GM12801 (cell line): ENCODE results near the gene TNFRSF4.

Experiments
- TF ChIP-seq, protein P1 (sequence below): IDR thresholded peaks from one replicate; pipeline ENCODE4 v1.5.1; 2011; ENCODE audit warnings: control low read depth; ENCODE audit not compliant: insufficient read length; ENCODE audit errors: extremely low read depth

Gene TNFRSF4

DNA sequence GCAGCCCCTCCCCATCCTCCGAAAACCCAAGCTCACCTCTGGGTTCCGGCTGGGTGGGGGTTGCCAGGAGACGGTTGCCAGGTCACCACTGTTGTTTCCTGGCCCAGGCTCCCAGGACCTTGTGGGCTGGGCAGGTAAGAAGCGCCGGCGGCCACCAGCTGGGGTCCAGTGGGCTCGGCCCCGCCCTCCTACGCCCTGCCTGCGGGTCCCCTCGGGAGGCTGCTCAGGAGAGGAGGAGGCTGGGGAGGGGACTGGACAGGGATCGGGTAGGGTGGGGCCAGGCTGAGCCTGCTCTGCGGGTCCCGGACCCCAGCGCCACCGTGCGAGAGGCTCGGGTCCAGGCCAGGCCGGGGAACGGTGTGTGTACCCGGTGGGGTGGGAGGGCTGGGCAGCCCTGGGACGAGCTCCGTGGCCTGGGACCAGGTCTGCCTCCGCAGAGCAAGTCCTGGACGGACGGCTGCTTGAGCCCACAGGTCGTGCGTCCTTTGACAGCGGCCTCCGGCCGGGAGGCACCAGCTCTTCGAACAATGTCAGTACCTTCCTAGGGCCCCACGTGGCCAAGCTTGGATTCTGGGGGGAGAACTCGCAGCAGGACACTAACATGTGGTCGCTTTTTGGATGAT is 40.0 kb downstream of the TNFRSF4 start, which contains the start of gene TTLL10:
Gene TTLL10, plus strand, starts transcription at position 88 of the 623 bp plus-strand sequence. CDS start 5,336 bp downstream, outside the sequence.
- TF ChIP-seq, protein P1, sequence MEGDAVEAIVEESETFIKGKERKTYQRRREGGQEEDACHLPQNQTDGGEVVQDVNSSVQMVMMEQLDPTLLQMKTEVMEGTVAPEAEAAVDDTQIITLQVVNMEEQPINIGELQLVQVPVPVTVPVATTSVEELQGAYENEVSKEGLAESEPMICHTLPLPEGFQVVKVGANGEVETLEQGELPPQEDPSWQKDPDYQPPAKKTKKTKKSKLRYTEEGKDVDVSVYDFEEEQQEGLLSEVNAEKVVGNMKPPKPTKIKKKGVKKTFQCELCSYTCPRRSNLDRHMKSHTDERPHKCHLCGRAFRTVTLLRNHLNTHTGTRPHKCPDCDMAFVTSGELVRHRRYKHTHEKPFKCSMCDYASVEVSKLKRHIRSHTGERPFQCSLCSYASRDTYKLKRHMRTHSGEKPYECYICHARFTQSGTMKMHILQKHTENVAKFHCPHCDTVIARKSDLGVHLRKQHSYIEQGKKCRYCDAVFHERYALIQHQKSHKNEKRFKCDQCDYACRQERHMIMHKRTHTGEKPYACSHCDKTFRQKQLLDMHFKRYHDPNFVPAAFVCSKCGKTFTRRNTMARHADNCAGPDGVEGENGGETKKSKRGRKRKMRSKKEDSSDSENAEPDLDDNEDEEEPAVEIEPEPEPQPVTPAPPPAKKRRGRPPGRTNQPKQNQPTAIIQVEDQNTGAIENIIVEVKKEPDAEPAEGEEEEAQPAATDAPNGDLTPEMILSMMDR: no peak

DNA sequence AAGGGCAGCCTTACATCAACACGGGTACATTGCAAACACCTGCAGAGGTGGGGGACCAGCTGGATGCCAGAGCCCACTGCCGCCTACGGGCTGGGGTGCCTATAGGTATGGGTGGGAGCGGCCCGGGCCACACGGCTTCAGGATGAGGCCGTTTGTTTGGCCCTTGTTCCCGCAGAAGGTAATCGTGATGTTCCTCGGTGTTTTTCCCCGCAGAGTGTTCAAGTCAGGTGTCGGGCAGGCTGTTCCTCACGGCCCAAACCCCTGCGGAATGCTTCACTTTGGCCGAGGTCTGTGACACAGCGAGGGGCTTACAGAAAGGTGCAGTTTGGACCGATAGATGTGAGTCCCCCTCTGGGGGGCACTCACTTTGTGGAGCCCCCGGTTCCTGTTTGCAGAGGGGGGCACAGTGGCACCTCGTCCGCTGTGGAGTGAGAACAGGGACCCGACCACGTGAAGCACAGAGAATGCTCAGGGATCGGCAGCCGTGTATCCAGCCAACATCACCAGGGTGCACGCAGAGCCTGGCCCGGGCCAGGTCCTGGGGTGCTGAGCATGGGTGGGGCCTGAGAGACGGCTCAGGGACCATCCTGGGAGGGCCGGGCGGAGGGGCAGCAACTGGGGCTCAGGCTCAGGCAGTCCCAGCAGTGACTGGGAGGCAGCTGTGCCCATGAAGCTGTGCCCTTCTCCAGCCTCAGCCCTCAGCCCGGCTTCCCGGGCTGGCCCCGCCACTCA is 40.7 kb downstream of the TNFRSF4 start:
- TF ChIP-seq, protein P1: no peak

DNA sequence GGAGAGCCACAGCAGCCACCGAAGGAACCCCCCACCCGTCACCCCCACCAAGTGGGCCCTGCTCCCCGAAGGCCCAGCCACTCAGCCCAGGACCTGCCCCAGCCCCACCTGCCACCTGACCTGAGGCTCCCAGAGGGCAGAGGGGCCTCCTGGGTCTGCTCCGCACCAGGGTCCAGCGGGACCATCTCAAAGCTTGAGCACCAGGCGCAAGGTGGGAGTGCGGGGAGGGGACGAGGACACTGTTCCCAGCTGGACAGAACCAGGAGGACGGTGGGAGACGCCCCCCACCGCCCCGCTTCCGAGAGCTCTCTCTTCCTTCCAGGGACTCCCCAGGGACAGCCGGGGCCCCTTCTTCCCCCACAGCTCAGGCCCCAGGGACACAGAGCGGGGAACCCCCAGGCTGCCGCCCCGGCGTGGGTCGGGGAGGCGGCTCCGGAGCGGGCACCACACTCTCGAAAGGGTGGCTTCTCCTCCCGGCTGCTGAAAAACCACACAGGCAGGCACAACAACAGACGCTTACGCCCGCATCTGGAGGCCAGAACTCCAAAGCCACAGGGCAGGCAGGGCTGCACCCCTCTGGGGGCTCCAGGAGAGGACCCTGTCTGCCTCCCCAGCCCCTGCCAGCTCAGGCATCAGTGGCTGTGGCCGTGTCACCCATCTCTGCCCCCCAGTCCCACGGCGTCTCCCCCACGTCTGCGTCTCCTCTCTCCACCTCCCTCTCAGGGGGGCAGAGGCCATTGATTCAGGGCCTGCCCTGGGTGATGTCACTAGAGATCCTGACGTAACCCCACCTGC is 42.2 kb downstream of the TNFRSF4 start:
- TF ChIP-seq, protein P1: no peak

DNA sequence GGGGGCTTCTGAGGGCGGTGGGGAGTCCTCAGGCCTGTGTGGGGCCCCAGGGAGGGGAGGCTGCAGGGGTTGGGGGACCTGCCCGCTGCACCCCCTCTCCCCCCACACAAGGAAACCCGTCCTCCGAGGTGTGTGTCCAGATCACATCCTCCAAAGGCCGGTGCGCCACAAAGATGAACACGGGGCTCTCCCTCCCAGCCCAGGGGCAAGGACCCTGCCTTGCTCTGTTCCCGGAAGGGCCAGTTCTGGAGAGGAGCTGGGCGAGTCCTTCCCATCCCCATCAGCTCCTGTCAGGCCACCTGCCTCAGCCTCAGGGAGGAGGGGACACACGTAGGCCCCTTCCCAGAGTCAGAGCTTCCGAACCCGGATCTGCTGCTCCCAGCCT is 42.8 kb downstream of the TNFRSF4 start:
- TF ChIP-seq, protein P1: no peak

DNA sequence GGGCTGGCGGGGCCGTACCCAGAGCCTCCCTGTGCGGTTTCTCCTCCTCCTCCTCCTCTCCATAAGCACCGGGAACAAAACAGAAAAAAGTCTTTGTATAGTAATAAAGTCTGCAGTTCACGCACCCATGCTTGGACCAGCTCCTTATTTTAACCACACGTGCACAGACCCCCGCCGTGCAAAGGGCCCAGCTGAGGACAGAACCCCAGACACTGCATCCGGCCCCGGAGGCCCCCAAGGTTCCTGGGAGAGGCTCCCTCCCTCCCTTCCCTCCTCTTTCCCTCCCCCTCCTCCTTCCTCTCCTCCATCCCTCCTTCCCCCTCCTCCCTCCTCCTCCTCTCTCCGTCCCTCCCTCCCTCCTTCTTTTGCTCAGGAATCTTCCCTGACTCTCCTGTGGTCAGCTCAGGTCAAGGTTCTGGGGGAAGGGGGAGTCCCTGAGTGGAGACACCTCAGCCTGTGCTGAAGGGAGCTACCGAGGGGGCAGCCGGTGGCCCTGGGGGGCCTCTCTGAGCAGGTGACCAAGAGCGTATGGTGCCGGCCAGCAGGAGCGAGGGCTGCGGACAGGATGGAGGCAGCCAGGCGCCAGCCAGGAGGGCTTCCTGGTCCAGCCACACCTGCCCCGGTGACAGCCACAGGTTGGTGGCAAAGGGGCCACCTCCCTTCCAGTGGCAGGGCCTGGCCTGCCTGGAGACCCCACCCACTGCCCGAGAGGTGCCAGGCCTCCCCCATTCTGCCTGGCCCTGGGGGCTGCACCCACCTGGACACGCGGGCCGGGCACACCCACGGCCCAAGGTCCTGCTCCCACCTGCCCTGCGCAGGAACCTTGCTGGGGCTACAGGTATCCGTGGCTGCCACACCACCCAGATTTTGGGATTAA is 43.5 kb downstream of the TNFRSF4 start:
- TF ChIP-seq, protein P1: no peak

DNA sequence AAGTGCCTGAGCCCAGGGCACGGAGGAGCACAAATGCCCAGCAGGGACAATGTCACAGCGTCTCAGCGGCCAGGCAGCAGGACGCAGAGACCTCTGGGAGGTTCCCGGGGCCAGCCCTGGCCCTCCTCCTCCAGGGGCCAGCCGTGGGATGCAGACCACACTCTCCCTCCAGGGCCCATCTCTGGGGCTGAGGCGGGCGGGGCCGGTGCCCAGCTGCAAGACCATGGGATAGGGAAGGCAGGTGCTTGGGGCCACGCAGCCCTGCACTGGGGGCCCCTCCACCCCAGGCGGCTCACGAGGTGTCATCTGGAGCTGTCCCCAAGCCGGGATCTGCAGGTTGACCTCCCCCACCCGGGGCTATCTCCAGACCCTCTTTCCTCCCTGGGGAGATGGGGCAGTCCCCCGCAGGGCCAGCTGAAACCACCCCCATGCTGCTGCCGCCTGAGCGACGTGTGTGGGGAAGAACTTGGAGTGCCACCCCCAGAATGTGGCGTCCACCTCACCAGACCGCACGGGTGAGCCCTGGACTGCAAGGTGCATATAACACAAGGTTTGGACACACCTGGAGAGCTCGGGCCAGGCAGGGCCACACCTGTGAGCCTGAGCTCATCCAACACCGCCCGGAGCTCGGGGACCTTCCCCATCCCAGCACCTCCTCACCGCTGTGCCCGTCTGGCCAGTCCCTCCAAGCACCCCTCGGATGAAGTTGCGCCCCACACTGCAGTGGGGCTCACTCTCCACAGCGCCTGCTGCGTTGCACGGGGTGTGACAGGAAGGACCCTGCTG is 44.3 kb downstream of the TNFRSF4 start:
- TF ChIP-seq, protein P1: no peak
